ENCODE measurements around the gene OXGR1. TPM values are rescaled to one million over a fixed set of nuclear protein-coding genes. Genes with fewer than 3 reads are reported as not detected.

Gene OXGR1
- total and polyA plus RNA-seq, 2 of the 8 experiments (the other 6 are each of a cell fraction or from before 2014, with no cell fraction given), result 0.34 to 1.8 TPM

GRCh38 chr13:97020194-97020593 lies 25.9 kb upstream of the OXGR1 start:
- FAIRE-seq, result no peak
- no peaks in the 10 kb centered on the region for H3K79me2 ChIP-seq (ENCODE audit: control insufficient read depth in 1 of 2, insufficient read depth in 2 of 2, low read length in 2 of 2)
- H3K27ac ChIP-seq (ENCODE audit: low read depth, low read length), result no peak overlapping the region
- H3K4ac ChIP-seq (replicated peaks; ENCODE audit: insufficient read length, low read depth, low read length), result no peak overlapping the region
- H3K27me3 ChIP-seq (replicated peaks in 1 of 4; ENCODE audit: control insufficient read depth in 3 of 4, extremely low read depth in 1 of 4, insufficient read depth in 3 of 4, low read length in 3 of 4), result no peaks in the 10 kb centered on the region
- no peaks in the 10 kb centered on the region for H3K9me3 ChIP-seq (ENCODE audit: insufficient read depth in 2 of 2, low read depth in 1 of 2, low read length in 1 of 2)
- no peaks in the 10 kb centered on the region for H3K23me2 ChIP-seq (ENCODE audit: low read depth, low read length)
- H2BK12ac ChIP-seq (ENCODE audit: low read depth, low read length), result no peak overlapping the region
- POLR2A ChIA-PET (ENCODE audit: partially characterized antibody), result no interaction called here
- no peak overlapping the region for H3K23ac ChIP-seq (ENCODE audit: insufficient read length)
- TF ChIP-seq TCF12 (IDR thresholded peaks at IDR 0.05; ENCODE audit: low read depth, low read length), result no peak
- TF ChIP-seq POLR2AphosphoS5 (IDR thresholded peaks at IDR 0.05; ENCODE audit: low read depth, low read length), result no peak
- no peak for TF ChIP-seq KDM1A (IDR thresholded peaks at IDR 0.05; ENCODE audit: borderline replicate concordance, low read length)
- TF ChIP-seq SP4 (IDR thresholded peaks at IDR 0.05; ENCODE audit: low read length), result no peak
- TF ChIP-seq CBX8 (IDR thresholded peaks at IDR 0.05; ENCODE audit: borderline replicate concordance, low read depth, low read length), result no peak
- no peak for TF ChIP-seq SRF (IDR thresholded peaks at IDR 0.05; ENCODE audit: low read depth, low read length)
- no peak for TF ChIP-seq YY1 (IDR thresholded peaks at IDR 0.05; ENCODE audit: low read depth, low read length)
- no peak for TF ChIP-seq BRCA1 (IDR thresholded peaks at IDR 0.05; ENCODE audit: low read depth, low read length)
- CTCF ChIA-PET (ENCODE audit: partially characterized antibody), result interaction anchor here (1.4 to 3.3 kb wide), 3 partner anchors 36 to 90 kb away, joined by 4 to 16 read pairs (median 5); no protein-coding TSS in a partner anchor
- H3K14ac ChIP-seq (ENCODE audit: insufficient read length), result no peak overlapping the region
- H2BK20ac ChIP-seq (ENCODE audit: low read length), result no peak overlapping the region
- H3K56ac ChIP-seq (replicated peaks; ENCODE audit: insufficient read length, low read depth, low read length), result no peak overlapping the region
- no peak overlapping the region for H2BK5ac ChIP-seq (ENCODE audit: low read depth, low read length)
- H2BK120ac ChIP-seq (replicated peaks; ENCODE audit: low read depth, low read length), result no peak overlapping the region
- H3K9ac ChIP-seq (replicated peaks in 1 of 4; ENCODE audit: extremely low read depth in 1 of 4, low read depth in 3 of 4, low read length in 3 of 4), result no peak overlapping the region
- no peaks in the 10 kb centered on the region for H4K20me1 ChIP-seq (replicated peaks in 1 of 2; ENCODE audit: control insufficient read depth in 1 of 2, insufficient read depth in 2 of 2, low read length in 2 of 2)
- H4K91ac ChIP-seq (replicated peaks; ENCODE audit: insufficient read length, low read length), result no peak overlapping the region
- WGBS, 2 experiments (ENCODE audit: extremely low coverage in 1 of 2, insufficient coverage in 1 of 2, insufficient read length in 1 of 2, insufficient replicate concordance in 2 of 2, low coverage in 1 of 2, low lambda C conversion rate in 2 of 2, missing lambda C conversion rate in 1 of 2), result 82% methylated on average over 2 of the region's 2 CpGs; no CpG with 5 or more reads in 1 of the 2 experiments
- no peak overlapping the region for H3K4me2 ChIP-seq (ENCODE audit: insufficient read depth in 1 of 2, low read depth in 2 of 2, low read length in 2 of 2)
- H3K4me1 ChIP-seq (replicated peaks in 1 of 4; ENCODE audit: control insufficient read depth in 3 of 4, insufficient read depth in 4 of 4, low read length in 3 of 4), result 0 out of 7 replicates have a peak, but pooled peaks cover 0 to 3% (median 0%) of the 10 kb centered on the region in 4 experiments
- H4K5ac ChIP-seq (ENCODE audit: insufficient read length, low read depth, low read length), result no peak overlapping the region
- DNase-seq (ENCODE audit: low read depth in 1 of 2, low spot score in 2 of 2), result no peak
- no peak overlapping the region for H4K8ac ChIP-seq (ENCODE audit: extremely low read depth, insufficient read depth, low read length)
- H3K36me3 ChIP-seq (ENCODE audit: control insufficient read depth in 2 of 4, insufficient read depth in 4 of 4, low read length in 3 of 4), result no peaks in the 10 kb centered on the region
- H3K18ac ChIP-seq (ENCODE audit: extremely low read depth, low read length), result no peak overlapping the region
- no peak overlapping the region for H2AFZ ChIP-seq (ENCODE audit: low read length)
- H2BK15ac ChIP-seq (ENCODE audit: low read length), result no peak overlapping the region
- no peak overlapping the region for H2AK5ac ChIP-seq (ENCODE audit: low read depth, low read length)
- no peak overlapping the region for H3K4me3 ChIP-seq (ENCODE audit: extremely low read depth in 1 of 4, insufficient read depth in 2 of 4, low read depth in 3 of 4, low read length in 4 of 4)
- H3K79me1 ChIP-seq (ENCODE audit: low read depth, low read length), result no peaks in the 10 kb centered on the region
